ENCODE data around the gene TEX261. TPM values are rescaled to one million over a fixed set of nuclear protein-coding genes. Genes with fewer than 3 reads are reported as not detected.

TEX261 gene
- total RNA-seq, 1 experiment from 2014 or later: 85.3 TPM

DNA sequence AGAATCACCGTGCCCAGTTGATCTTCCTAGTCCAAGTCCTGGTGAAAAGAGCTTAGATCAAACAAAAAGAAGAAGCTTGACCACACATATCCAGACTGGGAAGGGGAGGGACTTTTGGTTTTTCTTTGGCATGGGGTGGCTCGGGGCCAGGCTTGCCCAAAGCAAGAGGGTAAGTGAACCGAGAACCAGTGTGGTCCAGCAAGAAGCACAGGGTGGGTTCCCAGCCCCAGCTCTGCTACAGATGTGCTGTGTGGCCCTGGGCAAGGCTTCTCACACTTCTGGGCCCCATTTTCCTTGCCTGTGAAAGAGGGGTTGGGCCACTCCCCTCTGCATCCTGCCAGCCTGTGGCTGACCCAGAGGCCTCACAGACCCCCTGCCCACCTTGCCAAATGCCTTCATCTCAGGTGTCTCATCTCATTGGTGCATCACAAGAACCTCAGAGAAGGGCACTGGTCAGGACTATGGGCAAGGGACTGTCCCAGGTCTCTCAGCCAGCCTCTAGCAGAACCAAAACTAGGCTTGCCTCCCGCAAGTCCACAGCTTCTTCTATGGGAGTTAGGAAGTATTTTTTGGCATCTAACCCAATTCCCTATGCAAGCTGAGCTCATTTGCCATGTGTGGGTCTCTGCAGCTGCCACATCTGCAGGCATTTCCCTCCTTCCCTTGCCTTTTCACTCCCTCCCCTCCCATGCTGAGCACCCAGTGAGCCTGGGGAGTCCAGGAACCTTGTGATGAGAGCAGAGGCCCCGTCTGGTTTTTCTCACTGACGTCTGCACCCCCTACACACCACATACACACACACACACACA, 52.1 kb downstream of the TEX261 start:
- peak; percentile 62 to 78 for DNase-seq

GRCh38 chr2:70941701-70942100, 53.0 kb downstream of the TEX261 start:
- no peak overlapping the region for H3K4me3 ChIP-seq
- no peaks in the 10 kb centered on the region for H3K9me3 ChIP-seq (replicated peaks)
- no peak for DNase-seq
- H3K27me3 ChIP-seq: no peaks in the 10 kb centered on the region
- peaks cover 48% of the 10 kb centered on the region for H3K4me1 ChIP-seq
- no peaks in the 10 kb centered on the region for H3K36me3 ChIP-seq
- no peak overlapping the region for H3K27ac ChIP-seq

More for the DNA sequence above, 52.1 kb downstream of the TEX261 start:
- Histone ChIP-seq H3K4me3 (no peak overlapping the region), H3K4me1 (peaks cover 41% of the 10 kb centered on the region), H3K27ac (peak overlapping the region; percentile 24; the same call in 1 of the 2 replicates), H3K9me3 (replicated peaks) (no peaks in the 10 kb centered on the region), H3K27me3 (no peaks in the 10 kb centered on the region), H3K36me3 (no peaks in the 10 kb centered on the region)

DNA sequence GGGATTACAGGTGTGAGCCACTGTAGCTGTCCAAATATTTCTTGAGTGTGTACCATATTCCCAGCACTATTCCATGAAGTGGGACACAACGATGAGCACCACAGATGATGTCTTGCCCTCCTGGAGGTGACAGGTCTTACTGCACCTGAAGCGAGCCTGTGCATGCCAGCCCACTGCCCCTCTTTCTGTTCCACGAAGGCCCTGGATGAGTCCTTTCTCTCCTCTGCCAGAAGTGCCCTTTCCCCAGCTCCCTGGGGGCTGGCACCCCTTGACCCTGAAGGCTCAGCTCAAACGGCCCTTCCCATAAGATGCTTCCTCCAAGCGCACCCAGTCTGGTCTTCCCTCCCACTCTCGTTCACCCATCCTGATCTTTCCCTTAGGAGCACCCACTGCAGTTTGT, 53.5 kb downstream of the TEX261 start:
- no peak overlapping the region for H3K27ac ChIP-seq
- no peak overlapping the region for H3K4me3 ChIP-seq
- H3K9me3 ChIP-seq (replicated peaks): no peaks in the 10 kb centered on the region
- H3K36me3 ChIP-seq: no peaks in the 10 kb centered on the region
- H3K4me1 ChIP-seq: peaks cover 53% of the 10 kb centered on the region
- no peaks in the 10 kb centered on the region for H3K27me3 ChIP-seq
- DNase-seq: no peak

GRCh38 chr2:70939839-70940580, 54.7 kb downstream of the TEX261 start:
- Histone ChIP-seq H3K36me3 (no peaks in the 10 kb centered on the region), H3K4me3 (no peak overlapping the region), H3K9me3 (replicated peaks) (no peaks in the 10 kb centered on the region), H3K27me3 (no peaks in the 10 kb centered on the region), H3K27ac (peak overlapping the region; percentile 31), H3K4me1 (peaks cover 52% of the 10 kb centered on the region)
- DNase-seq: peak; percentile 91 to 94

DNA sequence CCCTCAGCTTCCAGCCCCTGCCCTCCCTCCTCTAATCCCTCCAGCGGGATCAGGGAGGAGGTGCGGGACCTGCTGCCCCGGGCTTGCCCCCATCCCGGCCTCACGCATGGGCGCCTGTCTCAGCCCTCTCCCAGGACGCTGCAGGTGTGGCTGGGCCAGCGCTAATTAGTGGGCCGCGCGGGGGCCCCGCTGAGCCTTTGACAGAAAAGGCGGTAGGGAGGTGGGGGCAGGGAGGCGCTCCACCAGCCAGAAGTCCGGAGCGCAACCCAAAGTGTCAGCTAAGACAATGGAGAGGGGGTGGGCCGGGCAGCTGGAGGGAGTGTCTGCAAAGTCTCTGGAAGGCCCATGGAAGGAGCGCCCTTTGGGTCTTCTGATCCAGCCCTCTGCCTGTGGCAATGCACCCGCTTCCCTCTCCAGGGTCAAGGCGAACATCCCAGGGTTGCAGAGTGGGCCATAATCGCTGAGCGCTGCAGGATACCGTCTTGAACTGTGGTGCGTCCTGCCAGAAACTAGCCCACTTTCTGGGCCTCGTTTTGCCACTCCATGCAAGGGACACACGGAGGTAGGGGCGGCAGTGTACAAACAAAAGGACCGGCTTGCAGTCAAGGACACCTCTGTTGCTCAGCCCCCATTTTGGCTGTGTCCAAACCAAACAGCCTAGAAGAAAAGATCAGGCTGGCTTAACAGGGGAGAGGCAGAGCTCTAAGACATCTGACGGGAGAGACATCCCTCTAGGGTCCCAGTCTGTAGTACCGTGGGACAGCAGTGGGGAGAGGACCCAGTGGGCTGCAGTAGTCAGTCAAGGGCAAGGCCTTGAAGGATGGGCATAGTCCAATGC, 55.5 kb downstream of the TEX261 start:
- Histone ChIP-seq H3K4me3 (no peak overlapping the region), H3K9me3 (replicated peaks) (no peaks in the 10 kb centered on the region), H3K4me1 (peaks cover 52% of the 10 kb centered on the region), H3K36me3 (no peaks in the 10 kb centered on the region), H3K27ac (peak overlapping the region; percentile 31), H3K27me3 (no peaks in the 10 kb centered on the region)
- DNase-seq: no peak

DNA sequence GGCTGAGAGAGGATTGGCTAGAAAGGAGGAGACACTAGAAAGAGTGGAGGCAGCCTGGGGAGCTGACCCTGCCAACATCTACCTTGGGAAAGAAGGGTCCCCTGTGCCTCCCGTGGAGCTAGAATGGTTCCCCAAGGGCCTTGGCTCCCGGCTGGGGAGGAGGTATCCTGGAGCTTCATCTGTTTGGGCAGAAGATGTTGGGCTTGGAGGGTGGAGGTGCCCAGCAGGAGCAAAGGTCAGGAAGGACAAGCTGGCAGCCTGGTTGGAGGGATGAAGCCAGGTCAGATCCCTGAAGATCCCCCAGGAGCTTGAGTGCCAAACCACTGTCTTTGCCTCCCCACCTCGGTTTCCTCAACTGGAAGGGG, 56.1 kb downstream of the TEX261 start:
- H3K36me3 ChIP-seq: no peaks in the 10 kb centered on the region
- H3K4me3 ChIP-seq: no peak overlapping the region
- no peak for DNase-seq
- no peaks in the 10 kb centered on the region for H3K9me3 ChIP-seq (replicated peaks)
- H3K27me3 ChIP-seq: no peaks in the 10 kb centered on the region
- peaks cover 52% of the 10 kb centered on the region for H3K4me1 ChIP-seq
- H3K27ac ChIP-seq: no peak overlapping the region

GRCh38 chr2:70937866-70938585, 56.6 kb downstream of the TEX261 start:
- no peak for DNase-seq
- Histone ChIP-seq H3K4me1 (peaks cover 48% of the 10 kb centered on the region), H3K36me3 (no peaks in the 10 kb centered on the region), H3K27me3 (no peaks in the 10 kb centered on the region), H3K27ac (no peak overlapping the region), H3K9me3 (replicated peaks) (no peaks in the 10 kb centered on the region), H3K4me3 (no peak overlapping the region)

GRCh38 chr2:70936979-70937811, 57.5 kb downstream of the TEX261 start:
- DNase-seq: peak; percentile 44 to 50
- Histone ChIP-seq H3K4me1 (peaks cover 41% of the 10 kb centered on the region), H3K4me3 (no peak overlapping the region), H3K27ac (peak overlapping the region; percentile 8; the same call in 1 of the 2 replicates), H3K36me3 (no peaks in the 10 kb centered on the region), H3K27me3 (no peaks in the 10 kb centered on the region), H3K9me3 (replicated peaks) (no peaks in the 10 kb centered on the region)

- no peak overlapping the region for H3K27ac ChIP-seq
- H3K4me3 ChIP-seq: no peak overlapping the region
- DNase-seq: no peak
- H3K36me3 ChIP-seq: no peaks in the 10 kb centered on the region
- H3K9me3 ChIP-seq (replicated peaks): no peaks in the 10 kb centered on the region
- peaks cover 45% of the 10 kb centered on the region for H3K4me1 ChIP-seq
- no peaks in the 10 kb centered on the region for H3K27me3 ChIP-seq
Observed at GRCh38 chr2:70936165-70936978, 58.3 kb downstream of the TEX261 start.

Other genes starting within 250 kb of the TEX261 start
- gene ADD2, start 226.7 kb downstream of the TEX261 start, total RNA-seq (2014; rRNA removed; shearing (Covaris generic)): 0.08 and 0.13 TPM in 2 replicates
- not detected in 2 replicates for gene FIGLA, start 204.2 kb downstream of the TEX261 start, total RNA-seq (2014; rRNA removed; shearing (Covaris generic))
- gene CLEC4F, start 174.3 kb downstream of the TEX261 start, total RNA-seq (2014; rRNA removed; shearing (Covaris generic)): not detected in 2 replicates
- 0.08 TPM in 1 of 2 replicates, not detected in the other for gene CD207, start 159.1 kb downstream of the TEX261 start, total RNA-seq (2014; rRNA removed; shearing (Covaris generic))
- 7.3 and 9.2 TPM in 2 replicates for gene VAX2, start 94.3 kb downstream of the TEX261 start, total RNA-seq (2014; rRNA removed; shearing (Covaris generic))
- gene ATP6V1B1, start 59.0 kb downstream of the TEX261 start, total RNA-seq (2014; rRNA removed; shearing (Covaris generic)): 1.6 and 2.0 TPM in 2 replicates
- gene ANKRD53, start 16.2 kb downstream of the TEX261 start, total RNA-seq (2014; rRNA removed; shearing (Covaris generic)): 0.36 TPM in 1 of 2 replicates, not detected in the other
- 46.8 and 49.3 TPM in 2 replicates for gene NAGK, start 73.8 kb upstream of the TEX261 start, total RNA-seq (2014; rRNA removed; shearing (Covaris generic))
- gene MCEE, start 135.4 kb upstream of the TEX261 start, total RNA-seq (2014; rRNA removed; shearing (Covaris generic)): 11.5 and 12.7 TPM in 2 replicates
- gene MPHOSPH10, start 135.8 kb upstream of the TEX261 start, total RNA-seq (2014; rRNA removed; shearing (Covaris generic)): 61.1 and 71.0 TPM in 2 replicates
- gene PAIP2B, start 232.2 kb upstream of the TEX261 start, total RNA-seq (2014; rRNA removed; shearing (Covaris generic)): 2.8 and 3.1 TPM in 2 replicates

Measured in SJCRH30 (cell line).